GM13976 (cell line): ENCODE results near the gene MYL1.

Source experiments
- DNase-seq: peaks from one replicate; pipeline ENCODE4 v3.0.0; 2012; ENCODE audit warnings: low spot score
- CTCF ChIP-seq: IDR thresholded peaks from 2 replicates; pipeline ENCODE4 v1.5.1; 2012; ENCODE audit warnings: borderline replicate concordance, mild to moderate bottlenecking; ENCODE audit not compliant: insufficient read depth; ENCODE audit errors: extremely low read depth, missing control alignments, control extremely low read depth
- in situ Hi-C: fragments of 300-500 bp; cut with MboI; formaldehyde crosslinking; loops from one replicate; pipeline ENCODE4 v1.12.0; 2022; ENCODE audit warnings: low sequenced_read_pairs, mixed read lengths, inconsistent platforms; ENCODE audit not compliant: unreplicated experiment

Gene MYL1

GRCh38 chr2:210286123-210286680 is 28.8 kb downstream of the MYL1 start:
- in situ Hi-C loops: no loop called here
- TF ChIP-seq CTCF: no peak
- no peak for DNase-seq

GRCh38 chr2:210277133-210277532 is 37.8 kb downstream of the MYL1 start:
- in situ Hi-C loops: no loop called here
- DNase-seq: no peak
- no peak for TF ChIP-seq CTCF

- in situ Hi-C loops: no loop called here
- TF ChIP-seq CTCF: no peak
- DNase-seq: no peak
These were observed 43.7 kb downstream of the MYL1 start for GRCh38 chr2:210271300-210271699.

- in situ Hi-C loops: no loop called here
- DNase-seq: no peak
- TF ChIP-seq CTCF: no peak
These were observed 45.8 kb downstream of the MYL1 start for GRCh38 chr2:210269148-210269547.

GRCh38 chr2:210268281-210268680 is 46.7 kb downstream of the MYL1 start:
- no peak for DNase-seq
- TF ChIP-seq CTCF: no peak
- in situ Hi-C loops: no loop called here

GRCh38 chr2:210267698-210268097 is 47.3 kb downstream of the MYL1 start:
- in situ Hi-C loops: no loop called here
- DNase-seq: no peak
- TF ChIP-seq CTCF: no peak

GRCh38 chr2:210264282-210264681 is 50.7 kb downstream of the MYL1 start:
- no peak for TF ChIP-seq CTCF
- DNase-seq: no peak
- in situ Hi-C loops: no loop called here
